OCI-LY7 (cell line): ENCODE results near the gene NLRP9.

ENCODE experiments used
- EZH2phosphoT487 ChIP-seq: fragments of 200-600 bp; sonication (generic); IDR thresholded peaks from 2 replicates; pipeline ENCODE4 v1.6.1; 2018; ENCODE audit warnings: low read depth, borderline replicate concordance, mild to moderate bottlenecking, mixed run types, antibody characterized with exemption, low read length, moderate library complexity, mixed read lengths
- TF ChIP-seq, protein P1 (sequence below): fragments of 200-600 bp; sonication (generic); conservative IDR thresholded peaks from 2 replicates; pipeline ENCODE4 v1.5.1; 2014; ENCODE audit warnings: mild to moderate bottlenecking, antibody characterized with exemption, low read length, moderate library complexity, mixed read lengths

DNA sequence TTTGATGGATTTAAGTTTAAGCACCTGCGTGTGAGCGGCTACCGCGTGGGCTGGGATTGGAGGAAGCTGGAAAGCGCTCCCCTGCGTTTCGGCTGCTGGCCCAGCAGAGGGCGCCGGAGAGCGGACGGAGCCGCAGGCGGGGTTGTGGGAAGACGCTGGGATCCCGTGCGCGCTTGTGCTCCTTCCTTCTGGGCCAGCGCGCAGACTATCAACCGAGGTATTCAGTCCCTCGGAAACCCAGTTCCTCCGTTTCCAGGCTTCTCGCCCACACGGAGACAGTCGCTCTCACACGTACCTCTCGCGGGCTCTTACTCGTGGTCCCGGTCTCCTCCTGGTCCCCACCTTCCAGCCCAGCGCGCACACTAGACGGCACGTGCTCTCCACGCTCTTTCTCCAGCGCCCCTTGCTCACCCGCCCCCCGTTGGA, 34.4 kb downstream of the NLRP9 start:
- TF ChIP-seq, protein P1, sequence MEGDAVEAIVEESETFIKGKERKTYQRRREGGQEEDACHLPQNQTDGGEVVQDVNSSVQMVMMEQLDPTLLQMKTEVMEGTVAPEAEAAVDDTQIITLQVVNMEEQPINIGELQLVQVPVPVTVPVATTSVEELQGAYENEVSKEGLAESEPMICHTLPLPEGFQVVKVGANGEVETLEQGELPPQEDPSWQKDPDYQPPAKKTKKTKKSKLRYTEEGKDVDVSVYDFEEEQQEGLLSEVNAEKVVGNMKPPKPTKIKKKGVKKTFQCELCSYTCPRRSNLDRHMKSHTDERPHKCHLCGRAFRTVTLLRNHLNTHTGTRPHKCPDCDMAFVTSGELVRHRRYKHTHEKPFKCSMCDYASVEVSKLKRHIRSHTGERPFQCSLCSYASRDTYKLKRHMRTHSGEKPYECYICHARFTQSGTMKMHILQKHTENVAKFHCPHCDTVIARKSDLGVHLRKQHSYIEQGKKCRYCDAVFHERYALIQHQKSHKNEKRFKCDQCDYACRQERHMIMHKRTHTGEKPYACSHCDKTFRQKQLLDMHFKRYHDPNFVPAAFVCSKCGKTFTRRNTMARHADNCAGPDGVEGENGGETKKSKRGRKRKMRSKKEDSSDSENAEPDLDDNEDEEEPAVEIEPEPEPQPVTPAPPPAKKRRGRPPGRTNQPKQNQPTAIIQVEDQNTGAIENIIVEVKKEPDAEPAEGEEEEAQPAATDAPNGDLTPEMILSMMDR: peak; percentile 79
- no peak for TF ChIP-seq EZH2phosphoT487
